D721Med (cell line): ENCODE data around the gene KIAA1755.
"Not testable (repeated sequence)": the region's sequence is repeated elsewhere in the genome, so short reads cannot be mapped to it uniquely, and the experiment has no call there.

Experiments used
- DNase-seq: peaks from one replicate; pipeline ENCODE4 v3.0.0; 2011; ENCODE audit warnings: low spot score; ENCODE audit not compliant: insufficient read length
- FAIRE-seq: peaks from 2 replicates; lab custom pipeline; 2011; peaks lifted over from hg19 to GRCh38; lab: Jason Lieb, UNC
- CTCF ChIP-seq: IDR thresholded peaks from 2 replicates; pipeline ENCODE4 v1.5.1; 2012; ENCODE audit warnings: mild to moderate bottlenecking, control low read depth; ENCODE audit not compliant: insufficient read depth; ENCODE audit errors: missing control alignments

Gene KIAA1755

GRCh38 chr20:38252292-38253288, 7.9 kb downstream of the KIAA1755 start:
- no peak for TF ChIP-seq CTCF
- FAIRE-seq, result no peak
- DNase-seq, result no peak

- DNase-seq, FAIRE-seq: not testable (repeated sequence)
These were observed 9.1 kb downstream of the KIAA1755 start for GRCh38 chr20:38251441-38251840.

GRCh38 chr20:38250609-38251008, 9.9 kb downstream of the KIAA1755 start:
- TF ChIP-seq CTCF, result no peak
- FAIRE-seq, result no peak
- DNase-seq, result no peak

- TF ChIP-seq CTCF, result no peak
- FAIRE-seq, result no peak
These were observed 10.8 kb downstream of the KIAA1755 start for GRCh38 chr20:38249536-38250310.

GRCh38 chr20:38248133-38248532, 12.4 kb downstream of the KIAA1755 start:
- no peak for TF ChIP-seq CTCF
- no peak for DNase-seq
- no peak for FAIRE-seq

More at GRCh38 chr20:38249536-38250310, 10.8 kb downstream of the KIAA1755 start:
- DNase-seq, result no peak

GRCh38 chr20:38247725-38248124, 12.8 kb downstream of the KIAA1755 start:
- not testable (repeated sequence) for DNase-seq, FAIRE-seq

- no peak for TF ChIP-seq CTCF
- no peak for DNase-seq
- no peak for FAIRE-seq
These were observed 13.4 kb downstream of the KIAA1755 start for GRCh38 chr20:38247166-38247509.
